Measurements from ENCODE around the gene NUP50.

- TF ChIP-seq CTCF (conservative IDR thresholded peaks at IDR 0.05) = no peak
- TF ChIP-seq ZFX (IDR thresholded peaks at IDR 0.05) = no peak
Measured at GRCh38 chr22:45188779-45189178, 25.1 kb downstream of the NUP50 start.
